Activated T-cell treated with anti-CD3 and anti-CD28 coated beads, Interleukin-2, amount 50 U/mL, for 24 hours (primary cell): ENCODE data around the gene C10orf105.

Experiments
- DNase-seq: peaks from one replicate; pipeline ENCODE4 v3.0.0-alpha.2; 2020
- H3K27ac Mint-ChIP-seq: 2 replicates; pipeline ENCODE4 v1.8.0; 2020; ENCODE audit warnings: mild to moderate bottlenecking, mixed read lengths
- H3K27me3 Mint-ChIP-seq: 2 replicates; pipeline ENCODE4 v1.8.0; 2020; ENCODE audit warnings: mixed read lengths
- H3K36me3 Mint-ChIP-seq: 2 replicates; pipeline ENCODE4 v1.8.0; 2020; ENCODE audit warnings: low read depth, mixed read lengths
- H3K4me1 Mint-ChIP-seq: 2 replicates; pipeline ENCODE4 v1.8.0; 2020; ENCODE audit warnings: low read depth, mixed read lengths
- H3K4me3 Mint-ChIP-seq: 2 replicates; pipeline ENCODE4 v1.8.0; 2020; ENCODE audit warnings: mild to moderate bottlenecking, moderate library complexity, mixed read lengths
- H3K9me3 Mint-ChIP-seq: 2 replicates; pipeline ENCODE4 v1.8.0; 2020; ENCODE audit warnings: mixed read lengths

C10orf105 gene

DNA sequence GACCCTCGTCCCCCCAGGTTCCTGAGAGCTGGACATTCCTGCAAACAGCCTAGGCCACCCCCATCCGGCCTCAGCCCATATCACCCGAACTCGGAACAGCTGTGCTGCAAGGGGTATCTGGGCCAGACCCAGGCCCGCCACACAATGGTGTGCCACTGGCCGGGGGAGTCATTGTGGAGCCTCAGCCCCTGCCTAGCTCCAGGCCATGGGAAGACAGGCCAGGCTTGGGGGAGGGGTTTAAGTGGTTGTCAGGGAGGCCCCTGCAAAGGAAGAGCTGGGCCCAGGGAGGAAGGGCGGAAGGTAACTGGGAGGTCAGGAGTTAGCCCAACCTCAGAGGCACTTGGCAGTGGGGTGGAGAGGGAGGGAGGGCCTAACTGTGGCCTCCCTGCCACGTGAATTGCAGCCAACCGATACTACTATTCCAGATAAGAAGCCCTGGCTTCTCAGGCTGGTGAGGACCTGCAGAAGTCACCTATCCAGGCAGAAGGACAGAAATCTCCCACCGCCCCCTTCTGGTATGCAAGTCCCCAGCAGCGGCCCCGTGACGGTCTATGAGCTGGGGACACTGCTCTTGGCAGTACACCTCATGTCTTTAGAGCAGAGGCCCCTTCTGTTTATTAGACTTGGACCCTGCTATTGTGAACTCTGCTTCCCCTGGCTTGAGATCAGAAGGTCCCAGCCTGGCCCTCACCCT, 26.9 kb upstream of the C10orf105 start:
- Mint-ChIP-seq H3K27ac (peak overlapping the region; percentile 98), H3K4me3 (no peak overlapping the region), H3K27me3 (no peaks in the 10 kb centered on the region), H3K9me3 (no peaks in the 10 kb centered on the region), H3K4me1 (peaks cover 98% of the 10 kb centered on the region), H3K36me3 (peaks cover 59% of the 10 kb centered on the region)
- no peak for DNase-seq

DNA sequence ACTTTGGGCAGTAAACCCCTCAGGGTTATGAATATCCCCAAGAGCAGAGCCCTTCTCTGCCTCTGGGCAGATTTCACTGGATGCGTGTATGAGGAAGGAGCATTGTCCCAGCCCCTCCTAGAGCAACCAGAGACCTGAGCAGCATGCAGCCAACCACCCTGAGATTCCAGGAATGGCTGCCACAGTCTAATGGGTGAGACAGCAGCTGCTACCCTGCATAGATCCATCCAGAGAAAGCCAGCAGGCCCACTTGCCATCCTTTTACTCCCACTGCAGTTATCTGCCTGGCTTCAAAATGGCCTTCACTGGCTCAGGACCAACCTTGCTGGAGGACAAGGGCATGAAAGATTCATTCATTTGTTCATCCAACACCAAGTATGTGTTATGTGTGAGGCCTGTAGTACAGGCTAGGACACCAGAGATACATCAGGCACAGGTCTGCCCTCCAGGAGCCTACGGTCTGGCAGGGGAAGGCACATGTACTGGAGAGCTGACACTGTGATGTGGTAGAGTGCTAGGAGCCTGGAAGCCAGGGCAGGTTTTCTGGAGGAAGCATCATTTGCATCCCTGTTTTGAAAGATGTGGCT, 26.2 kb upstream of the C10orf105 start:
- Mint-ChIP-seq H3K4me1 (peaks cover 100% of the 10 kb centered on the region), H3K36me3 (peaks cover 54% of the 10 kb centered on the region)

DNA sequence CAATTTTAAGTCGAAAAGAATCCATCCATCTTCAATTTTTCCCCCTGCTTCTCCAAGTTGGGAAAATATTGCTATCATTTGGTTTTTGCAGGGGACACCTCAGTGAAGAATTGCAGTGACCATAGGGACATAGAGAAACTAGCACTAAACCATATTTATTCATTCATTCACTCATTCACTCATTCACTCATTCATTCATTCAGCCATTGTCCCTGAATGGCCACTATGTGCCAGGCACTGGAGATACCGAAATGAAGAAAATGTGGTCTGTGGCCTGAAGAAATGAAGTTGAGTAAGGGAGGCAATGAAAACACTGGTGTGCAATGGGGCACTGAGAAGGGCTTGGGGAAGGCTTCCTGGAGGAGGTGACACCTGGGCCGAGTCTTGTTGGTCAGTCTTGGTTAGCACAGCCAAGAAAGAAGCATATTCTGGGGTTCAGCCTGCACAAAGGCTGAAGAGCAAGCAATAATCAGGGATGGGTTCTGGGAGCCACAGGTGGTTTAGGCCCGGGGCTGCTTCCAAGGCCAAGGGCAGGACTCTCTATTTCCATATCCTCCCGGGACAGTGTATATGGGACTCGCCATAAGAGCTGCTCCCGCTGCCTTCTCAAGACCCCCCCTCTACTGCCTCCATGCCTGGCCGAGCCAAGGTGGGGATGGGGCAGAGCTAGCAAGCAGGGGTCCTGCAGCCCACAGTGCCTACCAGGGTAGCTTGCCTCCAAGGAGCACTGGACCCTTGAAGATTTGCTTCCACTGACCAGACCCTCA, 25.5 kb upstream of the C10orf105 start:
- no peak for DNase-seq
- Mint-ChIP-seq H3K4me3 (no peak overlapping the region), H3K27ac (peak overlapping the region; percentile 98), H3K27me3 (no peaks in the 10 kb centered on the region), H3K36me3 (peaks cover 48% of the 10 kb centered on the region), H3K9me3 (no peaks in the 10 kb centered on the region), H3K4me1 (peaks cover 100% of the 10 kb centered on the region)

More for the DNA sequence above, 26.2 kb upstream of the C10orf105 start:
- no peaks in the 10 kb centered on the region for H3K9me3 Mint-ChIP-seq
- peak; percentile 49 for DNase-seq
- H3K27me3 Mint-ChIP-seq = no peaks in the 10 kb centered on the region
- peak overlapping the region; percentile 98 for H3K27ac Mint-ChIP-seq
- no peak overlapping the region for H3K4me3 Mint-ChIP-seq

DNA sequence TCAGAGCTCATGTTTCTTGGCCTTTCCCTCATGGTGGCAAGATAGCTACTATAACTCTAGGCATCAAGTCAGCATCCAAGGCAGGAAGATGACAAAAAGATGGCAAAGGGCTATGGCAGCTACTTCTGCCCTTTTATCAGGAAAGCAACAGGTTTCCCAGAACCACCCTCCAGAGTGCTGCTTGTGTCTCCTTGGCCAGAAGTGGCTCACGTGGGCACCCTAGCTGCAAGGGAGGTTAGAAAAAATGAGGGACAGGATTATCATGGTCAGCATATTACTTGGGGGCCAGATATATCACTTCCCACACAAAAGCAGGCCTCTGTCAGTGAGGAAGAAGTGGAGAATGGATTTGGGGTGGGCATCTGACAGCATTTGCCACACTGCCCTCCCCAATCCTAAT, 24.3 kb upstream of the C10orf105 start:
- Mint-ChIP-seq H3K27me3 (no peaks in the 10 kb centered on the region), H3K4me1 (peaks cover 100% of the 10 kb centered on the region), H3K36me3 (peaks cover 36% of the 10 kb centered on the region), H3K9me3 (no peaks in the 10 kb centered on the region), H3K27ac (peak overlapping the region; percentile 98), H3K4me3 (no peak overlapping the region)
- DNase-seq = no peak

DNA sequence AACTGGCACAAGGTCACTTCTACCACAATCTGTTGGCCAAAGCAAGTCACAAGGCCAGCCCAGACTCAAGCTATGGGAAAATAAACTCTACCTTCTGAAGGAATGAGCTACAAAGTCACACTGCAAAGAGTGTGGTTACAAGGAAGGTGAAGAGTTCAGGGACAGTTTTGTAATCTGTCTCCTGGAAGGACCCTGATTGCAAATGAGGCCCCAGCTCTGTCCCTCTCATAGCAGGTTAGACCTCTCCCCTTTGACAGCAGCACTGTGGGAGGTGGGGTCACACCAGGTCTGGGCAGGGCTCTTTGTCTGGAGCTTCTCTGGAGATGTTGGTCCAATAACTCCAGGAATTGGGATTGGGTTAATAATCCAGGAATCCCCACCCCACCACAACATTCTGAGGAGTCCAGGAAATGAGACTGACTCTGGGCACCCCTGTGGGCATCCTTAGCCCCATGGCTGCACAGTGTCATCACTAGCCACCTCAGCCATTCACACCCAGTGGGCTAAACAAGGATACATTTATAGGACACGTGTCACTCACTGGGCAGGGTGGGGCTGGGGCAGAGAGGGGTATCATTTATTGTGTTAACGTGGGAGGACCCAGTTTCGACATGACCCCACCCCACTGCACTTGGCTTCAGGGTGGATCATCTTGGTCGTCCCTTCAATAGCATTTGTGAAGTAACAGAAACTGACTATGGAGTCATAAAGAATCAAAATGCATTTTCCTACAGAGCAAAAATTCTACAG, 23.7 kb upstream of the C10orf105 start:
- Mint-ChIP-seq H3K4me1 (peaks cover 100% of the 10 kb centered on the region), H3K4me3 (no peak overlapping the region)

DNA sequence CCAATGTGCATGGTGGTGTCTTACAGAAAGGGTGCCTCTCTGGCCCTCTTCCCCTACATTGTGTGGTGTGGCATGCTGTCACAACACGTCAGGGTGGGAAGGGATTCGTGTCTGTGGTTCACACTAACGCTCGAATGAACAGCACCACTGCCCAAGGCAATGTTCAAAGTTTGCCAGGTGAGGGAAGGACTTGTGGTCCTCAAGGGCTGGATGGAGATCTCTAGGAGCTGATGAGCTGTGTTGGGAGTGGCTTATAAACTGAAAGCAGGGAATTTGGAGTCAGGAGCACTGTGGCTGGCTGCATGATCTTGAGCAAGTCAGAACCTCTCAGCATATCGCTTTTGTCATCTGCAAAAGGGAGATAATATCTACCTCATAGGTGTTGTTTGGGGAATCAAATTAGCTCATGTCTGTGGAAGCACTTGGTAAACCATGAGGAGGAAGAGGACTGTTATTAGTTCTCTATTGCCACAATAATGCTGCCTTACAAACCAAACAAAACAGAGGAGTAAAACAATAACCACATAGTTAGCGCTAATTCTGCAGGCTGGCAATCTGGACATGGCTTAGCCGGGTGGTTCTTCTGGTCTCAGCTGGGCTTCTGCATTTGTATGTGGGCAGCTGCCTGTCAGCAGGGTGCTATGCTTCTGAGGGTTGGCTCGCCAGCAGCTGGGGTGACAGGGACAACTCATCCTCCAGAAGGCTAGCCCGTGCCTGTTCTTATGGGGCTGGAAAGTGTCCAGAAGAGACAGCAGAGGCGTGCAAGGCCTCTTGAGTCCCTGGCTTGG, 22.9 kb upstream of the C10orf105 start:
- DNase-seq = no peak
- Mint-ChIP-seq H3K36me3 (peaks cover 27% of the 10 kb centered on the region), H3K4me1 (peaks cover 100% of the 10 kb centered on the region), H3K9me3 (no peaks in the 10 kb centered on the region), H3K27ac (peak overlapping the region; percentile 98), H3K4me3 (peak overlapping the region; percentile 16), H3K27me3 (no peaks in the 10 kb centered on the region)

More for the DNA sequence above, 23.7 kb upstream of the C10orf105 start:
- Mint-ChIP-seq H3K27ac (peak overlapping the region; percentile 98), H3K9me3 (no peaks in the 10 kb centered on the region), H3K36me3 (peaks cover 30% of the 10 kb centered on the region), H3K27me3 (no peaks in the 10 kb centered on the region)
- DNase-seq = no peak

DNA sequence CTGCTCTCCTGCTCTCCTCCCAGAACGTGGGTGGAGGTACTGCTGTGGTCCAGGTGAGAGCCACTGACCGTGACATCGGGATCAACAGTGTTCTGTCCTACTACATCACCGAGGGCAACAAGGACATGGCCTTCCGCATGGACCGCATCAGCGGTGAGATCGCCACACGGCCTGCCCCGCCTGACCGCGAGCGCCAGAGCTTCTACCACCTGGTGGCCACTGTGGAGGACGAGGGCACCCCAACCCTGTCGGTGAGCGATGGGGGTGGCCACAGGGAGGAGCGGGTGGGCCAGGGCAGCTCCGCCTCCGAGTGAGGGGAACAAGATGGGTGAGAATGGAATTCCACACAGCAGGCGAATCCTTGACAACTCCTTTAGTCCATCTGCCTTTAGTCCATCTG, 22.1 kb upstream of the C10orf105 start:
- peaks cover 22% of the 10 kb centered on the region for H3K36me3 Mint-ChIP-seq
- H3K27ac Mint-ChIP-seq = peak overlapping the region; percentile 98
- H3K9me3 Mint-ChIP-seq = no peaks in the 10 kb centered on the region
- no peak overlapping the region for H3K4me3 Mint-ChIP-seq
- no peak for DNase-seq
- H3K27me3 Mint-ChIP-seq = no peaks in the 10 kb centered on the region
- peaks cover 100% of the 10 kb centered on the region for H3K4me1 Mint-ChIP-seq

DNA sequence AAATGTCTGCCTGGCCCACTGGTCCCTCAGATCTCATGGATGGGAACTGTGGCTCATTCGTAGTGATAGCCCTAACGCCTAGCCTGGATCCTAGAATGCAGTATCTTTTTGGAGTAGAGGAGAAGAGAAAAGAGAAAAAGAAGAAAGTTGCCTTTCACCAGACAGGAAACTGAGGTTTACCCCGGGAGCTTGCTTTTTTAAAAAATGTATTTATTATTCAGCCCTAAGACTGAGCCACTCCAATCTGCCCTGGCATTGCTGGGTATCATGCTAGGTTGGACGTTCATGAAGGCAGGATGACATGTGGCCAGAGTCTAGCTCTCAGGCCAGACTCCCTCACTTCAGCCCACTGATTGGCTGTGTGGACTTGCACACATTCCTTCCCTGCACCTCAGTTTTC, 21.5 kb upstream of the C10orf105 start:
- Mint-ChIP-seq H3K9me3 (no peaks in the 10 kb centered on the region), H3K4me3 (peak overlapping the region; percentile 6), H3K27ac (peak overlapping the region; percentile 98), H3K36me3 (peaks cover 22% of the 10 kb centered on the region), H3K4me1 (peaks cover 100% of the 10 kb centered on the region), H3K27me3 (no peaks in the 10 kb centered on the region)
- no peak for DNase-seq

DNA sequence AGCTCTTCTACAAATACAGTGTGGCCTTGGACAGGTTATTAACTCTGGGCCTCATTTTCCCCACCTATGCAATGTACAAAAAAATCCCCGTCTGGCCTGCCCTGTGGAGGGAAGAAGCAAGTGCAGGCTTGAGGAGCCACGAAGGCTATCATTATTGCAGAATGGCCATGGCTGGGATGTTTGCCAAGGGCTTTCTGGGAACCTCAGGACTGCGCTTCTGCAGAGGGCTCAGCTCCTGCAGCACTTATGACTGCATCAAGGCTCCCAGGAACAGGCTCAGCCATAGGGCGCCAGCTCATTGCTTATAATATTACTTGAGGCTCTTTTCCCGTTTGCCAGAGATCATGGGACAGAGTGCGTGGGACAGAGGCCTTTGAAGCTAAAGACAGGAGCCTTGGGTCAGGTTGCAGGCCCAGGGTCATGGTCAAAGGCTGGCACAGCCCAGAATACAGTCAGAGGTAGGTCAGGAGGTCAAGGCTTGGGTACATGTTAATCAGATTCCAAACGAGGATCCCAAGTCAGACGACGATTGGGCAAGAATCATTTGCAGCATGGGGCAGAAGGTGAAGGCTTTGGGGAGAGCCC, 20.6 kb upstream of the C10orf105 start:
- peak overlapping the region; percentile 98 for H3K27ac Mint-ChIP-seq
- no peak for DNase-seq
- peaks cover 22% of the 10 kb centered on the region for H3K36me3 Mint-ChIP-seq
- H3K4me1 Mint-ChIP-seq = peaks cover 100% of the 10 kb centered on the region
- H3K27me3 Mint-ChIP-seq = no peaks in the 10 kb centered on the region
- no peak overlapping the region for H3K4me3 Mint-ChIP-seq
- no peaks in the 10 kb centered on the region for H3K9me3 Mint-ChIP-seq

DNA sequence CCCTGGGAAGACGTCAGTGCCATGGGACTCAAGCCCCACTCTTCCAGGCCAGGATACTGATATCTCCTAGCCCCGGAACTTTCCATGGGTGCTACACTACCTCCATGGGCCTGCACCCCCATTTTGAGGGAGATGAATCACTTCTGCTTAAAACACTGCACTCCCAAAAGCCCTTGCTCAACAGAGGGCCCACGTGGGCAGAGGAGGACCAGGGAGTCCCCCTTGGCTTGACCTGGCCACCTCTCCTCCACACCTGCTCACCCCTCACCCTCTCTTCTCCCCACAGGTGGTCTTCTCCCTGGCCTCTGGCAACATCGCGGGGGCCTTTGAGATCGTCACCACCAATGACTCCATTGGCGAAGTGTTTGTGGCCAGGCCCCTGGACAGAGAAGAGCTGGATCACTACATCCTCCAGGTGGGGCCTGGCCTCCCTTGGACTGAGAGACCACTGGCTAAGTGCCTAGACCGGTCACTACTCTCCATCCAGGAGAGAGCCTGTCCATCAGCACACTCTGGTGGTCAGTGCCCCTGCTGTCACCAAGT, 19.9 kb upstream of the C10orf105 start:
- H3K27me3 Mint-ChIP-seq = no peaks in the 10 kb centered on the region
- no peak overlapping the region for H3K4me3 Mint-ChIP-seq

DNA sequence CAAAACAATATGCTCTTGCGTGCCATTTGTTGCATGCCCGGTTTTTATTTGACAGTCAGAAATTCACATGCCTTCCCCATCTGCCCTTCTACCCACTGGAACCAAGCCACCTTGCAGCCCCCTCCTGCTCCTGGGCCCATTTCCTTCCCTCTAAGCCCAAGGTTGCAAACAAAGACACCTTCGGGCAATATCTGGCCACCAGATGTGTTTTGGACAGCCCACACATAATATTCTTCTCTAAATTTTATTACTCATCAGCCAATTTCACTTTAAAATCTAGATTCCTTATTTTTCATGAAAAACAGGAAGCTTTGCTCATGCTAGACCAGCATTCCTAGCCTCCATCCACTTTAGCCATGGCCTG, 18.2 kb upstream of the C10orf105 start:
- H3K36me3 Mint-ChIP-seq = peaks cover 12% of the 10 kb centered on the region
- DNase-seq = no peak
- H3K4me1 Mint-ChIP-seq = peaks cover 100% of the 10 kb centered on the region
- H3K27me3 Mint-ChIP-seq = no peaks in the 10 kb centered on the region
- peak overlapping the region; percentile 98 for H3K27ac Mint-ChIP-seq
- peak overlapping the region; percentile 6 for H3K4me3 Mint-ChIP-seq
- no peaks in the 10 kb centered on the region for H3K9me3 Mint-ChIP-seq

More for the DNA sequence above, 19.9 kb upstream of the C10orf105 start:
- H3K27ac Mint-ChIP-seq = peak overlapping the region; percentile 98
- peaks cover 100% of the 10 kb centered on the region for H3K4me1 Mint-ChIP-seq
- DNase-seq = no peak
- no peaks in the 10 kb centered on the region for H3K9me3 Mint-ChIP-seq
- H3K36me3 Mint-ChIP-seq = peaks cover 17% of the 10 kb centered on the region

DNA sequence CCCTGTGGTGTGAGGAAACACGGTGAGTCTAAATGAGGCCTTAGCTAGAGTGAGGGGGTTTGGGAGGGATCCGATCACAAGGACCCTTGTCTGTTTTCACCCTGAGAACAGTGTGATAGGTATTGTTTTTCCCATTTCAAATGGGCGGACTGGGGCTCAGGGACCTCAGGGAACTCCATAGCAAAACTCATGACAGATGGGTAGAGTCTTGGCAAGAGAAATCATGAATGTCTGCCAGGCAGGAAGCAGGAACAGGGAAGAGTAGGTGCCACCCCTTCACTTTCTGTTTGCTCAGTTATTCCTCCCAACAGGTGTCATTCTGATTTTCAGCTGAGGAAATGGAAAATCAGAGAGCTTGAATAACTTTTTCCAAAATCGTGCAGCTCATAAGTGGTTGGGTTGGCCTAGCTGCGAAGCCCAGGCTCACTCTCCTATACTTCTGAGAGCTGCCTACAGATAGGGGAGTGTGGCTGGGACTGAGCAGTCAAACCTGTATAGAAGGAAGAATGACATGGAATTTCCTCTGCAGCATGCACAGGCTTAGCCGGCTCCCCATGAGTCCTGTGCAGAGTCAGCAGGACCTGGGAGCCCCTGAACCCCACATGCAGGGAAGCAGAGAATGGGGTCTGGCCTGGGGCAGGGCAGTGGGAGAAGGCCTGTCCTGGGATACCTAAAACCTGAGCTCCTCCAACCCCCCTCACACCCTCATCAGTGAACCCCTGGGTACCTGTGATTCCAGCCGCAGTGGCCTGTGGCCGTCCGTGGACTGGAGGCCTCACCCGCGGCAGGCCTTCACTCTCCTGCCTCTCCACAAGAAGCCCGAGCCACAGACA, 17.6 kb upstream of the C10orf105 start:
- H3K4me3 Mint-ChIP-seq = peak overlapping the region; percentile 35
- H3K27me3 Mint-ChIP-seq = no peaks in the 10 kb centered on the region
- no peaks in the 10 kb centered on the region for H3K9me3 Mint-ChIP-seq
- H3K4me1 Mint-ChIP-seq = peaks cover 100% of the 10 kb centered on the region
- peaks cover 6% of the 10 kb centered on the region for H3K36me3 Mint-ChIP-seq
- peak overlapping the region; percentile 98 for H3K27ac Mint-ChIP-seq
- peak; percentile 66 for DNase-seq

DNA sequence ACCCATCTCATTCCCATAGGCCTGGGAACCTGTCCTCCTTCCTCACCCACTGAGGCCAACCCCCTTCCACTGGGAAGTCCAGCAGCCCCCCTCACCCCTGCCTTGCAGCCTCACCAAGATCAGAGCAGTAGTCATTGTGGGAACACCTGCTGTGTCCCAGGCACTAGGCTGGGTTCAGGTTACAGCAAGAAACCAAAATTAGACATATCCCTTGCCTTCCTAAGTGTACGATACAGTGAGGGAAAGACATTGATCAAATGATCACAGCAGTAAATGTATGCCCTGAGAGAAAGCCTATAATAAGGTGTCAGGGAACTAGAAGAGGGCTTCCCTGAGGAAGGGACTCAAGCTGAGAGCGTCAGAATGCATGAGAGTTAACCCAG, 17.0 kb upstream of the C10orf105 start:
- H3K4me1 Mint-ChIP-seq = peaks cover 100% of the 10 kb centered on the region
- H3K27me3 Mint-ChIP-seq = no peaks in the 10 kb centered on the region
- H3K9me3 Mint-ChIP-seq = no peaks in the 10 kb centered on the region
- peaks cover 1% of the 10 kb centered on the region for H3K36me3 Mint-ChIP-seq
- peak overlapping the region; percentile 98 for H3K27ac Mint-ChIP-seq
- DNase-seq = no peak
- H3K4me3 Mint-ChIP-seq = peak overlapping the region; percentile 35
